ENCODE data around the gene ZBTB38.

DNA sequence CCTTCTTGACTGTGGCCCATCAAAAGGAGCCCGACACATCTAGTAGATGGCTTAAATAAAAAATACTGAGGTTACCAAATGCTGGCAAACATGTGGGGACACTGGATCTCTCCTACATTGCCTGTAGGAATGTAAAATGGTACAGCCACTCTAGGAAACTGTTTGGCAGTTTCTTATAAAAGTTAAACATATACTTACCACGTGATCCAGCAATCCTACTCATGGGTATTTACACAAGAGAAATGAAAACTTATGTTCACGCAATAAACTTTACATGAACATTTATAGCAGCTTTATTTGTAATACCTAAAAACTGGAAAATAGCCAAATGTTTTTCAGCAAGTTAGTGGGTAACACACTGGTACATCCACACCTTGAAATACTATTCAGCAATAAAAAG is 9.1 kb downstream of the ZBTB38 start:
- TF ChIP-seq, protein P1, sequence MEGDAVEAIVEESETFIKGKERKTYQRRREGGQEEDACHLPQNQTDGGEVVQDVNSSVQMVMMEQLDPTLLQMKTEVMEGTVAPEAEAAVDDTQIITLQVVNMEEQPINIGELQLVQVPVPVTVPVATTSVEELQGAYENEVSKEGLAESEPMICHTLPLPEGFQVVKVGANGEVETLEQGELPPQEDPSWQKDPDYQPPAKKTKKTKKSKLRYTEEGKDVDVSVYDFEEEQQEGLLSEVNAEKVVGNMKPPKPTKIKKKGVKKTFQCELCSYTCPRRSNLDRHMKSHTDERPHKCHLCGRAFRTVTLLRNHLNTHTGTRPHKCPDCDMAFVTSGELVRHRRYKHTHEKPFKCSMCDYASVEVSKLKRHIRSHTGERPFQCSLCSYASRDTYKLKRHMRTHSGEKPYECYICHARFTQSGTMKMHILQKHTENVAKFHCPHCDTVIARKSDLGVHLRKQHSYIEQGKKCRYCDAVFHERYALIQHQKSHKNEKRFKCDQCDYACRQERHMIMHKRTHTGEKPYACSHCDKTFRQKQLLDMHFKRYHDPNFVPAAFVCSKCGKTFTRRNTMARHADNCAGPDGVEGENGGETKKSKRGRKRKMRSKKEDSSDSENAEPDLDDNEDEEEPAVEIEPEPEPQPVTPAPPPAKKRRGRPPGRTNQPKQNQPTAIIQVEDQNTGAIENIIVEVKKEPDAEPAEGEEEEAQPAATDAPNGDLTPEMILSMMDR (IDR thresholded peaks at IDR 0.05): no peak
- no peak for TF ChIP-seq POLR2A (IDR thresholded peaks at IDR 0.05)

All from thyroid gland (tissue), 4 donors.